Endothelial cell of umbilical vein (primary cell): ENCODE measurements around the gene MAP4K2. TPM values are rescaled to one million over a fixed set of nuclear protein-coding genes. Genes with fewer than 3 reads are reported as not detected.

Source experiments
- BruUV-seq: library from RNA; stranded (reverse); fragments of 400-500 nt; replicated peaks from 2 replicates; lab custom pipeline; 2021; lab: Mats Ljungman, UMichigan
- CTCF ChIA-PET: fragments of 300-600, 350-600 bp; sonication (Branson Sonifier 250); formaldehyde crosslinking; loops from one replicate; lab custom pipeline; 2021; ENCODE audit warnings: antibody characterized with exemption, inconsistent platforms; lab: Charles Lee
- POLR2A ChIA-PET: fragments of 300-600, 350-600 bp; sonication (Branson Sonifier 250); formaldehyde crosslinking; loops from one replicate; lab custom pipeline; 2021; ENCODE audit warnings: antibody characterized with exemption, inconsistent platforms; lab: Charles Lee
- DNase-seq: peaks from one replicate; pipeline ENCODE4 v3.0.0-alpha.2; 2011; ENCODE audit warnings: low read depth, low spot score
- FAIRE-seq: peaks from 2 replicates; lab custom pipeline; 2011; peaks lifted over from hg19 to GRCh38; lab: Jason Lieb, UNC
- H2AFZ ChIP-seq: 2 replicates; pipeline ENCODE4 v1.6.0; 2012; ENCODE audit warnings: low read depth, low read length, control low read depth, inconsistent platforms
- H3K27ac ChIP-seq: 2 replicates; pipeline ENCODE4 v1.5.1; 2011; ENCODE audit warnings: low read depth, mild to moderate bottlenecking, control low read depth, low read length, moderate library complexity; ENCODE audit not compliant: insufficient read depth
- H3K27me3 ChIP-seq, 2 experiments: 2 replicates each; pipeline versions ENCODE4 v1.6.0 to v1.6.1; 2011; ENCODE audit warnings: low read length in 2 of 2, mixed read lengths in 1 of 2; ENCODE audit not compliant: control insufficient read depth in 2 of 2, insufficient read depth in 2 of 2
- H3K36me3 ChIP-seq, 2 experiments: 2 replicates in 1 of 2; 3 replicates in 1 of 2; pipeline ENCODE4 v1.5.1; 2011; ENCODE audit warnings: low read length in 2 of 2, mild to moderate bottlenecking in 1 of 2, moderate library complexity in 1 of 2; ENCODE audit not compliant: control insufficient read depth in 2 of 2, insufficient read depth in 2 of 2; ENCODE audit errors: extremely low read depth in 1 of 2
- H3K4me1 ChIP-seq: 3 replicates; pipeline ENCODE4 v1.5.1; 2011; ENCODE audit warnings: mild to moderate bottlenecking, low read length; ENCODE audit not compliant: control insufficient read depth, insufficient read depth; ENCODE audit errors: extremely low read depth
- H3K4me2 ChIP-seq: 2 replicates; pipeline ENCODE4 v1.6.1; 2011; ENCODE audit warnings: low read length, control low read depth, mixed read lengths; ENCODE audit not compliant: insufficient read depth
- H3K4me3 ChIP-seq, 3 experiments: fragments of 200-600 bp in 1 of 3; sonication (generic), shearing (Covaris generic) in 1 of 3; replicated peaks in 1 of 3; 2 replicates each; pipeline ENCODE4 v1.5.1; 2011 to 2016; ENCODE audit warnings: control low read depth in 3 of 3, low read length in 3 of 3, mild to moderate bottlenecking in 2 of 3, inconsistent platforms in 1 of 3, low read depth in 1 of 3, moderate library complexity in 1 of 3; ENCODE audit not compliant: insufficient read depth in 1 of 3
- H3K79me2 ChIP-seq: 2 replicates; pipeline ENCODE4 v1.6.0; 2012; ENCODE audit warnings: low read length, inconsistent platforms; ENCODE audit not compliant: control insufficient read depth, insufficient read depth
- H3K9ac ChIP-seq: replicated peaks from 2 replicates; pipeline ENCODE3; 2011; ENCODE audit warnings: low read length, control low read depth; ENCODE audit not compliant: insufficient read depth; ENCODE audit errors: extremely low read depth
- H3K9me1 ChIP-seq: replicated peaks from 3 replicates; pipeline ENCODE4 v1.6.0; 2011; ENCODE audit warnings: mild to moderate bottlenecking, low read length; ENCODE audit not compliant: control insufficient read depth, insufficient read depth; ENCODE audit errors: extremely low read depth
- H3K9me3 ChIP-seq: replicated peaks from 2 replicates; pipeline ENCODE4 v1.5.1; 2012; ENCODE audit warnings: low read length, inconsistent platforms; ENCODE audit not compliant: control insufficient read depth, insufficient read depth
- H4K20me1 ChIP-seq: replicated peaks from 2 replicates; pipeline ENCODE3; 2011; ENCODE audit warnings: mild to moderate bottlenecking, low read length; ENCODE audit not compliant: control insufficient read depth, insufficient read depth; ENCODE audit errors: extremely low read depth
- EZH2 ChIP-seq: IDR thresholded peaks from 2 replicates; pipeline ENCODE4 v1.6.1; 2012; ENCODE audit warnings: borderline replicate concordance, low read depth, mild to moderate bottlenecking, moderate library complexity, low read length, inconsistent platforms; ENCODE audit not compliant: severe bottlenecking
- POLR2AphosphoS5 ChIP-seq: IDR thresholded peaks from 2 replicates; pipeline ENCODE4 v1.6.1; 2012; ENCODE audit warnings: low read depth, mild to moderate bottlenecking, control low read depth, low read length, moderate library complexity; ENCODE audit not compliant: insufficient read depth
- dilution Hi-C: fragments of 300-500 bp; cut with MboI; formaldehyde crosslinking; loops from one replicate; pipeline ENCODE4 v1.15.0; 2019; ENCODE audit warnings: low sequenced_read_pairs; ENCODE audit not compliant: extremely low pct_ligation_motif_present
- intact Hi-C: fragments of 100-400 bp; cut with micrococcal nuclease; formaldehyde crosslinking; loops from one replicate; pipeline ENCODE4 v1.10.0; 2022
- polyA plus RNA-seq, 4 experiments: library from polyadenylated mRNA; depleted of rRNA in 3 of 4; stranded (reverse) in 3 of 4; unstranded in 1 of 4; fragments of >200 nt; gene quantifications; 2 replicates each; pipeline versions ENCODE4 v1.2.1 to v1.2.3, GENCODE V29; 2011 to 2012; ENCODE audit warnings: missing spikeins in 1 of 4
- total RNA-seq: library from RNA; stranded (reverse); gene quantifications from 2 replicates; pipeline ENCODE4 v1.2.3, GENCODE V29; 2021
- TF ChIP-seq, protein P1 (sequence below), 2 donors: IDR thresholded peaks; 1 replicate in 1 of 2; 2 replicates in 1 of 2; pipeline ENCODE4 v1.5.1; 2011; ENCODE audit warnings: low read length in 2 of 2, mild to moderate bottlenecking in 2 of 2, moderate library complexity in 2 of 2, control low read depth in 1 of 2, inconsistent platforms in 1 of 2, low read depth in 1 of 2; ENCODE audit not compliant: insufficient read depth in 1 of 2; ENCODE audit errors: extremely low read depth in 1 of 2

MAP4K2 gene
- total and polyA plus RNA-seq, 2 donors (not counting 3 experiments of a cell fraction or from before 2014, with no cell fraction given) = 43.3 to 44.0 TPM

DNA sequence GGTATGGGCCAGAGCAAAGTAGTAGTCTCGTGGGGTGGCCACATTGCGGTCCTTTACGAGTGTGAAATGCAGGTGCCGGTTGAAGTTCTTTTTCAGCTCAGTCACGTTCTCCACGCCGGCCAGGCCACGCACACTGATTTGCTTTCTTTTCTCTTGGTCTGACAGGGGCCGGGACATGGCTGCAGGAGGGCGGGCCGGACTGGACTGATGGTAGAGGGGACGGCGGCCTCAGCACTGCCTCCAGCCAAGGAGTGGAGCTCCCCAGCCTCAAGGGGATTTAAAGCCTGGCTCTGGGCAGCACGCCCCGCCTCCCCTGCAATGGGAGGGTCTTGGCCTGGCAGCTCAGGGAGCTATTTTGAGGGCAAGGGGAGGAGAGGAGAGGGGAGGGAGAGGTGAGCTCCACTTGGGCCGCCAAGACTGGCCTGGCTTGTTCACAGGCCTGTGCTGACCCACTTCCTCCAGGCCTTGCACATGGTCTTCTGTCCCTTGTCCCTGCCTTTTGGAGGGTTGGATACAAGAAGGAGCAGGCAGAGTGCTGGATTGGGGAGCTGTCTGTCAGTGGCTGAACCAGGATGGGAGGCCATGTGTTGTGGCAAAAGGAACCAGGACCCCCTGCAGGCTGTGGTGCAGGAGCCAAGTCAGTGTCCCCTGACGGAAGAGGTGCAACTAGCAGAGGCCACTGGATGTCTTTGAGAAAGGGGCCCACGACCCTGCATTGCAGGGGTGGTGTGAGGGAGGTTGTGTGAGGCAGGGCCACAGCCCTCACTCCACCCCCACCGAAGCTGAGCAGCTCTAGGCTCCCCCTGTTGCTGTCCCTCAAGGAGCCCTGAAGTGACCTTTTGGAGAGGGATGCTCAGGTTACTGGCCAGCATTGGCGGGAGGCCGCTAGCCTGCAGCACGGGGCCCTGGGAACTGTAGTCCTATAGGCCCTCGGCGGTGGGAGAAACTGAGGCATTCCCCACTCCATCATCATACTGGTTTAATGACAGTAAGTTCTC, 43.0 kb downstream of the MAP4K2 start, which contains the start of gene PYGM:
PYGM (minus strand) TSS at position 253 of the 998 bp plus-strand sequence; CDS start at position 177, 76 bp downstream.
- Histone ChIP-seq H3K27ac (no peak within 1 kb of the TSS), H3K9me3 (no peaks in the 10 kb centered on the region), H3K9me1 (no peaks in the 10 kb centered on the region), H3K27me3 (no peaks in the 10 kb centered on the region), H3K4me3 (no peak within 1 kb of the TSS), H2AFZ (no peak within 1 kb of the TSS), H3K36me3 (peaks cover 20 to 21% of the 10 kb centered on the region in 2 experiments), H3K4me1 (peaks cover 20% of the 10 kb centered on the region), H4K20me1 (peaks cover 2% of the 10 kb centered on the region), H3K9ac (no peak within 1 kb of the TSS), H3K79me2 (peaks cover 4% of the 10 kb centered on the region), H3K4me2 (no peak within 1 kb of the TSS)
- intact Hi-C loops (no loop called here), dilution Hi-C loops (no loop called here)
- no peak for DNase-seq
- POLR2A ChIA-PET = no interaction called here
- no peak for TF ChIP-seq EZH2
- peak; percentile 49 for TF ChIP-seq POLR2AphosphoS5
- no TSS peak for BruUV-seq
- CTCF ChIA-PET = interaction anchor here (1.2 to 1.6 kb wide), 2 partner anchors 13 to 19 kb away, joined by 3 to 6 read pairs; partner anchors contain the start of gene SF1
- FAIRE-seq = no peak

DNA sequence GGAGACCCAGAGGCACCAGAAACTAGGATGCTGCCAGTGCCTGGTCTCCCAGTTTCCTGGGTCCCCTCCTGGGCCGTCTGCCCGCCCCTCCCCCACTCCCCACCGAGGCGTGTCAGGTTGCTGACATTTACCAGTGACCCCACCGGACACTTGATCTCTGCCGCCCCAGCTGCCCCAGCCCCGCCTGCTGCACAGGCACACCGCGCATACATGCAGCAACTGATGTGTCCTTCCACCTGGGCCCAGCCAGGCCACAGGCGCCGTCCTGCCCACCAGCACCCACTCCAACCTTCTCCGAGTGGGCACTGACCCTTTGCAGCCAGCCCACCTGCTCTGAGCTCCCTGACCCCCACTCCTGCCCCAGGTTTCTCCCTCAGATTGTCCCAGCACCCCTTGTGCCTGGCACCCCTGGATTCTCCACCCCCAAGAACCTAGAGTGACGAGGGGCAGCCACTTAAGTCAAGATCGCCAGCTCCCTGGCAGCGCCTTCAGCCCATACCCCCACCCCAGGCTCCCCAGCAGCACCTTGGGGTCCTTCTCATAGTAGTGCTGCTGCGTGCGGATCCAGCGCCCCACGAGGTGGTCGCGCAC, 43.8 kb downstream of the MAP4K2 start:
- no peak overlapping the region for H2AFZ ChIP-seq
- TF ChIP-seq POLR2AphosphoS5 = peak; percentile 14
- TF ChIP-seq, protein P1, sequence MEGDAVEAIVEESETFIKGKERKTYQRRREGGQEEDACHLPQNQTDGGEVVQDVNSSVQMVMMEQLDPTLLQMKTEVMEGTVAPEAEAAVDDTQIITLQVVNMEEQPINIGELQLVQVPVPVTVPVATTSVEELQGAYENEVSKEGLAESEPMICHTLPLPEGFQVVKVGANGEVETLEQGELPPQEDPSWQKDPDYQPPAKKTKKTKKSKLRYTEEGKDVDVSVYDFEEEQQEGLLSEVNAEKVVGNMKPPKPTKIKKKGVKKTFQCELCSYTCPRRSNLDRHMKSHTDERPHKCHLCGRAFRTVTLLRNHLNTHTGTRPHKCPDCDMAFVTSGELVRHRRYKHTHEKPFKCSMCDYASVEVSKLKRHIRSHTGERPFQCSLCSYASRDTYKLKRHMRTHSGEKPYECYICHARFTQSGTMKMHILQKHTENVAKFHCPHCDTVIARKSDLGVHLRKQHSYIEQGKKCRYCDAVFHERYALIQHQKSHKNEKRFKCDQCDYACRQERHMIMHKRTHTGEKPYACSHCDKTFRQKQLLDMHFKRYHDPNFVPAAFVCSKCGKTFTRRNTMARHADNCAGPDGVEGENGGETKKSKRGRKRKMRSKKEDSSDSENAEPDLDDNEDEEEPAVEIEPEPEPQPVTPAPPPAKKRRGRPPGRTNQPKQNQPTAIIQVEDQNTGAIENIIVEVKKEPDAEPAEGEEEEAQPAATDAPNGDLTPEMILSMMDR (IDR thresholded peaks at IDR 0.05; ENCODE audit: extremely low read depth in 1 of 2, insufficient read depth in 1 of 2, low read depth in 1 of 2, low read length in 2 of 2) = no peak
- H3K36me3 ChIP-seq = peaks cover 12 to 16% of the 10 kb centered on the region in 2 experiments
- H3K9me3 ChIP-seq = no peaks in the 10 kb centered on the region
- POLR2A ChIA-PET = no interaction called here
- dilution Hi-C loops = no loop called here
- no peak for FAIRE-seq
- no peaks in the 10 kb centered on the region for H4K20me1 ChIP-seq
- DNase-seq = no peak
- H3K9me1 ChIP-seq = no peaks in the 10 kb centered on the region
- H3K79me2 ChIP-seq = no peaks in the 10 kb centered on the region
- peaks cover 16% of the 10 kb centered on the region for H3K4me1 ChIP-seq
- BruUV-seq = no TSS peak
- no peak overlapping the region for H3K4me3 ChIP-seq
- H3K9ac ChIP-seq = no peak overlapping the region
- no peak overlapping the region for H3K27ac ChIP-seq
- CTCF ChIA-PET = no interaction called here
- intact Hi-C loops = no loop called here
- no peaks in the 10 kb centered on the region for H3K27me3 ChIP-seq
- H3K4me2 ChIP-seq = no peak overlapping the region
